ENCODE data around the gene HNRNPU.

HNRNPU gene

GRCh38 chr1:244836135-244836521 is 28.2 kb downstream of the HNRNPU start:
- peak; percentile 39 for ATAC-seq

GRCh38 chr1:244835276-244836134 is 28.8 kb downstream of the HNRNPU start, which contains the start of gene COX20:
Gene COX20, plus strand, starts transcription at chr1:244835658. Its CDS starts 57 bp downstream, at chr1:244835715.
- ATAC-seq: peak; percentile 73
- TF ChIP-seq TOX (CRISPR knock-in tag; IDR thresholded peaks at IDR 0.05; ENCODE audit: borderline replicate concordance) (peak; percentile 73), ZC3H10 (CRISPR knock-in tag; IDR thresholded peaks at IDR 0.05) (peak; percentile 57), GLIS3 (CRISPR knock-in tag; IDR thresholded peaks at IDR 0.05) (0 out of 2 replicates have a peak, but pooled peaks have one; percentile 30), BACH2 (CRISPR knock-in tag; IDR thresholded peaks at IDR 0.05; ENCODE audit: borderline replicate concordance) (no peak), PATZ1 (CRISPR knock-in tag; IDR thresholded peaks at IDR 0.05; ENCODE audit: borderline replicate concordance) (peak; percentile 44; the same call in 1 of the 2 replicates), ZNF70 (CRISPR knock-in tag; IDR thresholded peaks at IDR 0.05) (no peak), RARB (CRISPR knock-in tag; IDR thresholded peaks at IDR 0.05) (peak; percentile 21; the same call in 1 of the 2 replicates), ISL1 (CRISPR knock-in tag; IDR thresholded peaks at IDR 0.05) (no peak), TSHZ2 (CRISPR knock-in tag; IDR thresholded peaks at IDR 0.05) (no peak; the same call in 1 of the 2 replicates), TCF4 (CRISPR knock-in tag; IDR thresholded peaks at IDR 0.05; ENCODE audit: borderline replicate concordance) (no peak), ARNTL (CRISPR knock-in tag; IDR thresholded peaks at IDR 0.05; ENCODE audit: borderline replicate concordance, low read depth) (no peak), PPARA (CRISPR knock-in tag; IDR thresholded peaks at IDR 0.05; ENCODE audit: borderline replicate concordance) (no peak), OSR1 (CRISPR knock-in tag; IDR thresholded peaks at IDR 0.05) (no peak)
- TF ChIP-seq, protein P1, sequence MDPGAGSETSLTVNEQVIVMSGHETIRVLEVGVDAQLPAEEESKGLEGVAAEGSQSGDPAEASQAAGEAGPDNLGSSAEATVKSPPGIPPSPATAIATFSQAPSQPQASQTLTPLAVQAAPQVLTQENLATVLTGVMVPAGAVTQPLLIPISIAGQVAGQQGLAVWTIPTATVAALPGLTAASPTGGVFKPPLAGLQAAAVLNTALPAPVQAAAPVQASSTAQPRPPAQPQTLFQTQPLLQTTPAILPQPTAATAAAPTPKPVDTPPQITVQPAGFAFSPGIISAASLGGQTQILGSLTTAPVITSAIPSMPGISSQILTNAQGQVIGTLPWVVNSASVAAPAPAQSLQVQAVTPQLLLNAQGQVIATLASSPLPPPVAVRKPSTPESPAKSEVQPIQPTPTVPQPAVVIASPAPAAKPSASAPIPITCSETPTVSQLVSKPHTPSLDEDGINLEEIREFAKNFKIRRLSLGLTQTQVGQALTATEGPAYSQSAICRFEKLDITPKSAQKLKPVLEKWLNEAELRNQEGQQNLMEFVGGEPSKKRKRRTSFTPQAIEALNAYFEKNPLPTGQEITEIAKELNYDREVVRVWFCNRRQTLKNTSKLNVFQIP (CRISPR knock-in tag; IDR thresholded peaks at IDR 0.05; ENCODE audit: borderline replicate concordance, low read depth): no peak

More at GRCh38 chr1:244836135-244836521, 28.2 kb downstream of the HNRNPU start:
- TF ChIP-seq CSDC2 (CRISPR knock-in tag; IDR thresholded peaks at IDR 0.05) (no peak), PATZ1 (CRISPR knock-in tag; IDR thresholded peaks at IDR 0.05; ENCODE audit: borderline replicate concordance) (no peak), SNAI2 (CRISPR knock-in tag; IDR thresholded peaks at IDR 0.05) (no peak), TOX (CRISPR knock-in tag; IDR thresholded peaks at IDR 0.05; ENCODE audit: borderline replicate concordance) (no peak; the same call in 1 of the 2 replicates), ISL1 (CRISPR knock-in tag; IDR thresholded peaks at IDR 0.05) (no peak), GLIS3 (CRISPR knock-in tag; IDR thresholded peaks at IDR 0.05) (no peak), ZNF8 (CRISPR knock-in tag; IDR thresholded peaks at IDR 0.05) (no peak), BACH2 (CRISPR knock-in tag; IDR thresholded peaks at IDR 0.05; ENCODE audit: borderline replicate concordance) (no peak), ZFP30 (CRISPR knock-in tag; IDR thresholded peaks at IDR 0.05) (no peak), PPARA (CRISPR knock-in tag; IDR thresholded peaks at IDR 0.05; ENCODE audit: borderline replicate concordance) (no peak), ZNF70 (CRISPR knock-in tag; IDR thresholded peaks at IDR 0.05) (no peak), ZFP3 (CRISPR knock-in tag; IDR thresholded peaks at IDR 0.05) (no peak), ARNTL (CRISPR knock-in tag; IDR thresholded peaks at IDR 0.05; ENCODE audit: borderline replicate concordance, low read depth) (no peak), TCF4 (CRISPR knock-in tag; IDR thresholded peaks at IDR 0.05; ENCODE audit: borderline replicate concordance) (no peak), ZNF565 (CRISPR knock-in tag; conservative IDR thresholded peaks at IDR 0.05; ENCODE audit: low read depth) (no peak)
- TF ChIP-seq, protein P1 (CRISPR knock-in tag; IDR thresholded peaks at IDR 0.05; ENCODE audit: borderline replicate concordance, low read depth): no peak
- TF ChIP-seq, protein P2, sequence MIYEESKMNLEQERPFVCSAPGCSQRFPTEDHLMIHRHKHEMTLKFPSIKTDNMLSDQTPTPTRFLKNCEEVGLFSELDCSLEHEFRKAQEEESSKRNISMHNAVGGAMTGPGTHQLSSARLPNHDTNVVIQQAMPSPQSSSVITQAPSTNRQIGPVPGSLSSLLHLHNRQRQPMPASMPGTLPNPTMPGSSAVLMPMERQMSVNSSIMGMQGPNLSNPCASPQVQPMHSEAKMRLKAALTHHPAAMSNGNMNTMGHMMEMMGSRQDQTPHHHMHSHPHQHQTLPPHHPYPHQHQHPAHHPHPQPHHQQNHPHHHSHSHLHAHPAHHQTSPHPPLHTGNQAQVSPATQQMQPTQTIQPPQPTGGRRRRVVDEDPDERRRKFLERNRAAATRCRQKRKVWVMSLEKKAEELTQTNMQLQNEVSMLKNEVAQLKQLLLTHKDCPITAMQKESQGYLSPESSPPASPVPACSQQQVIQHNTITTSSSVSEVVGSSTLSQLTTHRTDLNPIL (CRISPR knock-in tag; IDR thresholded peaks at IDR 0.05; ENCODE audit: low read depth): no peak
- TF ChIP-seq, protein P3, sequence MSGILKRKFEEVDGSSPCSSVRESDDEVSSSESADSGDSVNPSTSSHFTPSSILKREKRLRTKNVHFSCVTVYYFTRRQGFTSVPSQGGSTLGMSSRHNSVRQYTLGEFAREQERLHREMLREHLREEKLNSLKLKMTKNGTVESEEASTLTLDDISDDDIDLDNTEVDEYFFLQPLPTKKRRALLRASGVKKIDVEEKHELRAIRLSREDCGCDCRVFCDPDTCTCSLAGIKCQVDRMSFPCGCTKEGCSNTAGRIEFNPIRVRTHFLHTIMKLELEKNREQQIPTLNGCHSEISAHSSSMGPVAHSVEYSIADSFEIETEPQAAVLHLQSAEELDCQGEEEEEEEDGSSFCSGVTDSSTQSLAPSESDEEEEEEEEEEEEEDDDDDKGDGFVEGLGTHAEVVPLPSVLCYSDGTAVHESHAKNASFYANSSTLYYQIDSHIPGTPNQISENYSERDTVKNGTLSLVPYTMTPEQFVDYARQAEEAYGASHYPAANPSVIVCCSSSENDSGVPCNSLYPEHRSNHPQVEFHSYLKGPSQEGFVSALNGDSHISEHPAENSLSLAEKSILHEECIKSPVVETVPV (CRISPR knock-in tag; IDR thresholded peaks at IDR 0.05): no peak

Measured in SK-N-SH treated with all-trans-retinoic acid at 6 μM for 48 hours (cell line).